Mesothelial cell of epicardium (in vitro differentiated cells): ENCODE data around the gene LTBP4. TPM values are rescaled to one million over a fixed set of nuclear protein-coding genes. Genes with fewer than 3 reads are reported as not detected.

Experiments used
- DNase-seq, 2 experiments: peaks; one replicate each; pipeline ENCODE4 v3.0.0; 2021; ENCODE audit warnings: low spot score in 2 of 2; ENCODE audit not compliant: unreplicated experiment in 2 of 2
- H3K27ac Mint-ChIP-seq: 2 replicates; pipeline ENCODE4 v1.8.0; 2021; ENCODE audit warnings: mixed read lengths
- H3K27me3 Mint-ChIP-seq: 2 replicates; pipeline ENCODE4 v1.8.0; 2021; ENCODE audit warnings: low read depth, mixed read lengths
- H3K36me3 Mint-ChIP-seq: 2 replicates; pipeline ENCODE4 v1.8.0; 2021; ENCODE audit warnings: mixed read lengths
- H3K4me1 Mint-ChIP-seq: 2 replicates; pipeline ENCODE4 v1.8.0; 2021; ENCODE audit warnings: mixed read lengths
- H3K4me3 Mint-ChIP-seq: 2 replicates; pipeline ENCODE4 v1.8.0; 2021; ENCODE audit warnings: mild to moderate bottlenecking, moderate library complexity, mixed read lengths
- H3K9me3 Mint-ChIP-seq: 2 replicates; pipeline ENCODE4 v1.8.0; 2021; ENCODE audit warnings: mixed read lengths
- CTCF ChIP-seq: fragments of 200-600 bp; sonication (generic); IDR thresholded peaks from one replicate; pipeline ENCODE4 v1.5.0; 2021; ENCODE audit warnings: antibody characterized with exemption; ENCODE audit not compliant: unreplicated experiment
- total RNA-seq: library from RNA; stranded (reverse); gene quantifications from 3 replicates; pipeline ENCODE4 v1.2.1, GENCODE V29; 2021

Gene LTBP4
- total RNA-seq, 1 donor from 2014 or later = 344 TPM

GRCh38 chr19:40567040-40567749 lies 34.0 kb upstream of the LTBP4 start:
- Mint-ChIP-seq H3K9me3 (peaks cover 5% of the 10 kb centered on the region), H3K27ac (no peak overlapping the region), H3K4me1 (peaks cover 6% of the 10 kb centered on the region), H3K27me3 (peaks cover 80% of the 10 kb centered on the region), H3K4me3 (peak overlapping the region; percentile 33), H3K36me3 (no peaks in the 10 kb centered on the region)
- DNase-seq = no peak
- TF ChIP-seq CTCF = no peak

- TF ChIP-seq CTCF = no peak
- Mint-ChIP-seq H3K27me3 (peaks cover 79% of the 10 kb centered on the region), H3K4me3 (no peak overlapping the region)
These were observed 33.2 kb upstream of the LTBP4 start for GRCh38 chr19:40567750-40568494.

GRCh38 chr19:40570313-40571004 lies 30.7 kb upstream of the LTBP4 start:
- Mint-ChIP-seq H3K4me1 (peaks cover 6% of the 10 kb centered on the region), H3K9me3 (peaks cover 5% of the 10 kb centered on the region), H3K36me3 (no peaks in the 10 kb centered on the region), H3K4me3 (peak overlapping the region; percentile 76), H3K27ac (peak overlapping the region; percentile 31), H3K27me3 (peaks cover 58% of the 10 kb centered on the region)
- peak; percentile 96 for DNase-seq
- TF ChIP-seq CTCF = no peak

More at GRCh38 chr19:40567750-40568494, 33.2 kb upstream of the LTBP4 start:
- Mint-ChIP-seq H3K9me3 (peaks cover 5% of the 10 kb centered on the region), H3K27ac (no peak overlapping the region), H3K4me1 (peaks cover 6% of the 10 kb centered on the region), H3K36me3 (no peaks in the 10 kb centered on the region)
- DNase-seq = no peak

GRCh38 chr19:40571005-40571318 lies 30.2 kb upstream of the LTBP4 start:
- no peaks in the 10 kb centered on the region for H3K36me3 Mint-ChIP-seq
- peaks cover 53% of the 10 kb centered on the region for H3K27me3 Mint-ChIP-seq
- no peak for DNase-seq
- H3K4me1 Mint-ChIP-seq = peaks cover 7% of the 10 kb centered on the region
- H3K27ac Mint-ChIP-seq = peak overlapping the region; percentile 31
- TF ChIP-seq CTCF = no peak
- peak overlapping the region; percentile 30 for H3K4me3 Mint-ChIP-seq
- H3K9me3 Mint-ChIP-seq = peaks cover 5% of the 10 kb centered on the region

- TF ChIP-seq CTCF = no peak
- H3K27me3 Mint-ChIP-seq = peaks cover 43% of the 10 kb centered on the region
- peaks cover 5% of the 10 kb centered on the region for H3K9me3 Mint-ChIP-seq
- no peaks in the 10 kb centered on the region for H3K36me3 Mint-ChIP-seq
- no peak for DNase-seq
- H3K4me1 Mint-ChIP-seq = peaks cover 11% of the 10 kb centered on the region
- no peak overlapping the region for H3K27ac Mint-ChIP-seq
- H3K4me3 Mint-ChIP-seq = no peak overlapping the region
These were observed 29.2 kb upstream of the LTBP4 start for GRCh38 chr19:40571831-40572495.
